Measurements from ENCODE around the gene TRAM2. TPM values are rescaled to one million over a fixed set of nuclear protein-coding genes. Genes with fewer than 3 reads are reported as not detected.

The TRAM2 gene
- total and polyA plus RNA-seq, 5 donors from 2014 or later, result 3.2 to 12.0 (median 4.0) TPM

DNA sequence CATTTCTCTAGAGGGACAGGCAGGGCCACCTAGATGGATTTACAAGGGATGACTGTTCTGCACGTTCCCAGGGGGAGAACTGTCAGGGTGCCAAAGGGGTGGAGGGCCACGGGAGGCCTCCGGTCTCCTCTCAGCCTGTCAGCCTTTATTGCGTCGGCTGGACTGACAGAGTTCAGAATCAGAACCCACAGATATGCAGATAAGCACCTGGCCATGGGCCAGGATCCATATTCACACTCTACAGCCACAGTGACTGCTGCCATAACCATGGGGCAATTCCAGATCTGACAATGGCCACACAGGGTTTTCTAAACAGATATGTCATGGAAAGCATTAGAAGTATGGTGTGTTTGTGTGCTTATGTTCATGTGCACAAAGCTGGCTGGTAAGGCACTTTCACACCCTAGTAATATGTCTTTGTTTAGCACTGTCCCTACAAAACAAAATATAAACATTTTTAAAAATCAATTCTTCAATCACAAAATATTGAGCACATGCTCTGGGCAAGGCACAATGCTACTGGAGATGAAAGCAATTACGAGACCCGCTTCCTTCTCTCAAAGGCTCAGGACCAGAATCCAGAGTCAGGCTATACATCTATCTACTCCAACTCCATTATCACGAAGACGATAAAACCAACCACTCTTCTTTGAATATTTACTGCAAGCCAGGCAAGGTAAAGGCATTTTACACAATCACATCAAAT is 29.1 kb downstream of the TRAM2 start:
- Mint-ChIP-seq H3K4me3 (no peak overlapping the region), H3K36me3 (peaks cover 22% of the 10 kb centered on the region), H3K4me1 (peaks cover 5 to 42% (median 24%) of the 10 kb centered on the region in 4 donors), H3K9me3 (no peaks in the 10 kb centered on the region), H3K27ac (peak overlapping the region in 1 of 3 donors; percentile 21), H3K27me3 (no peaks in the 10 kb centered on the region)
- DNase-seq, result no peak
- Histone ChIP-seq H3K36me3 (ENCODE audit: control insufficient read depth, insufficient read depth, low read length) (peaks cover 2% of the 10 kb centered on the region), H3K27me3 (ENCODE audit: control insufficient read depth, insufficient read depth, low read length) (no peaks in the 10 kb centered on the region), H3K9me3 (ENCODE audit: control insufficient read depth in 2 of 2, low read length in 2 of 2) (no peaks in the 10 kb centered on the region), H3K4me1 (ENCODE audit: control insufficient read depth, insufficient read depth, low read length, poor library complexity, severe bottlenecking) (no peaks in the 10 kb centered on the region), H3K4me3 (ENCODE audit: low read depth, low read length) (no peak overlapping the region), H3K27ac (ENCODE audit: insufficient read depth, low read length, poor library complexity, severe bottlenecking) (no peak overlapping the region)
- no peak for ATAC-seq (ENCODE audit: low read depth in 2 of 2)

DNA sequence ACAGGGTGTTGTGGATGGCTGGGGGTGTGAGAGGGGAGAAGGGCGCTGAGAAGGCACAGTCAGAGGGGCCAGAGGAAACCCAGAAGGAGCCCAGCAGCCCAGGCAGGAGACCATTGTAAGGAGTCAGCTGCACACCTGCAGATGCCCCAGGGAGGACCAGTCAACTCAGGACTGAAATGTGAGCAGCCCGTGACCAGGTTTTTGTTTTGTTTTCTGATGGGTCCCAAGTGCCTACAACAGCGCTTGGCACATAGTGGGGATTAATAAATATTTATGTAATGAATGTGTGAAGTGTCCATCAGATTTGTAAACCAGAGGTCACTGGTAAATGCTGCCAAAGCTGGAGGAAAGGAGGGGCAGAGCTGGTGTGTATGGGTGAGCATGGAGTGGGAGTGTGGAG is 30.2 kb downstream of the TRAM2 start:
- no peaks in the 10 kb centered on the region for H3K9me3 Mint-ChIP-seq
- Histone ChIP-seq H3K4me1 (ENCODE audit: control insufficient read depth, insufficient read depth, low read length, poor library complexity, severe bottlenecking) (no peaks in the 10 kb centered on the region), H3K36me3 (ENCODE audit: control insufficient read depth, insufficient read depth, low read length) (peaks cover 2% of the 10 kb centered on the region), H3K27ac (ENCODE audit: insufficient read depth, low read length, poor library complexity, severe bottlenecking) (no peak overlapping the region), H3K9me3 (ENCODE audit: control insufficient read depth in 2 of 2, low read length in 2 of 2) (no peaks in the 10 kb centered on the region), H3K4me3 (ENCODE audit: low read depth, low read length) (no peak overlapping the region), H3K27me3 (ENCODE audit: control insufficient read depth, insufficient read depth, low read length) (no peaks in the 10 kb centered on the region)
- peaks cover 18% of the 10 kb centered on the region for H3K36me3 Mint-ChIP-seq
- H3K27ac Mint-ChIP-seq, result peak overlapping the region in 2 of 3 donors; percentile 34 to 85
- ATAC-seq (ENCODE audit: low read depth in 2 of 2) (no peak), DNase-seq (no peak)
- H3K4me3 Mint-ChIP-seq, result no peak overlapping the region
- peaks cover 0 to 34% (median 21%) of the 10 kb centered on the region in 4 donors for H3K4me1 Mint-ChIP-seq
- H3K27me3 Mint-ChIP-seq, result no peaks in the 10 kb centered on the region

DNA sequence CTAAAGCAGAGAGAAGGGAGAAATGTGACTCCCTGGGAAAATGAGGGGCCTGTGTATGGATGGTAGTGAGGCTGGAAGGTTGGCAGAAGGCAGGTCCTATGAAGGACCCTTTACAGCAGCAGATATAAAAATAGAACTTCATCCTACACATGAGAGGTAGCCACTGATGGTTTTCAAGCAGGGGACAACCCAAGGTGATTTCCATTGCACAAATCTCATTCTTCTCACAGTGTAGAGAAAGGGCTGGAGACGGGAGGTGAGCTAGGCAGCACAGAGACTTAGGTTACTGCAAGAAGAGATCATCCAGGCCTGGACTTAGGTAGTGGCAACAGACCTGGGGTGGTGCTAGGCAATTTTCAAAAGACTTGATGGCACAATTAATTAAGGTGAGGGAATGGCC is 30.7 kb downstream of the TRAM2 start:
- ATAC-seq (ENCODE audit: low read depth in 2 of 2) (no peak), DNase-seq (no peak)
- Histone ChIP-seq H3K4me1 (ENCODE audit: control insufficient read depth, insufficient read depth, low read length, poor library complexity, severe bottlenecking) (no peaks in the 10 kb centered on the region), H3K27me3 (ENCODE audit: control insufficient read depth, insufficient read depth, low read length) (no peaks in the 10 kb centered on the region), H3K9me3 (ENCODE audit: control insufficient read depth in 2 of 2, low read length in 2 of 2) (no peaks in the 10 kb centered on the region), H3K36me3 (ENCODE audit: control insufficient read depth, insufficient read depth, low read length) (peaks cover 2% of the 10 kb centered on the region), H3K27ac (ENCODE audit: insufficient read depth, low read length, poor library complexity, severe bottlenecking) (no peak overlapping the region), H3K4me3 (ENCODE audit: low read depth, low read length) (no peak overlapping the region)
- Mint-ChIP-seq H3K4me3 (no peak overlapping the region), H3K4me1 (peaks cover 0 to 33% (median 21%) of the 10 kb centered on the region in 4 donors), H3K36me3 (peaks cover 18% of the 10 kb centered on the region), H3K27ac (peak overlapping the region in 1 of 3 donors; percentile 85), H3K27me3 (no peaks in the 10 kb centered on the region), H3K9me3 (no peaks in the 10 kb centered on the region)

DNA sequence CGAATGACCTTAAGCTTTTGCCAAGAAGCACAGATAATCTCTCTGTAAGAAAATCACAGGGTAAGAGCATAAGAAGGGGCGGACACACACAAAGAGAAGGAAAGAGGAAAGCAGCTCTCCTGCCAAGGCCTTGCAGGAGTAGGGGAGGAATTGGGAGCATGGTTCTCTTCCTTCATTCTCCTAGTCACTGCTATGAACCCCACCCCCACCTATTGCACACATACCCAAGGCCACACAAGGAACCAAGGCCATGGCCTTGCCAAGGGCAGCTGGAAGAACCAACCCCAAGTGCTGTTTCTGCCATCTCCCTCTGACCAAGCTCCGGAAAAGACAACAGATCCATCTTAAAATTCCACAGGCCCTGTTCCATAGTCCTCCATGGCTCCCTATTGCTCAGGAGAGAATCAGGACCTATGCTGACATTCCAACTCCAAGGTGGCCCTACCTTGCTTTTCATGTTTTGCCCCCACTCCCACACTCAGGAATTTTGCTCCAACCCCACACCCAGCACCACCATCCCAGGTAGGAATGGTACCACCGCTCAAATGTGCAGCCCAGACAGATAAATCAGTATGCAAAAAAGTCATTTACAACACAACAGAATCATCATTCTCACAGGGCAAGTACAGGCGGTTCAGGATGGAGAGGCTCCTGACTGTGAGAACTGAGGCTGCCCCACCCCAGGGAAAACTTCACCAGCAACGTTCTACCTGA is 31.3 kb downstream of the TRAM2 start:
- Mint-ChIP-seq H3K4me3 (no peak overlapping the region), H3K4me1 (peaks cover 0 to 33% (median 25%) of the 10 kb centered on the region in 4 donors), H3K27me3 (no peaks in the 10 kb centered on the region), H3K9me3 (no peaks in the 10 kb centered on the region), H3K27ac (peak overlapping the region in 2 of 3 donors; percentile 31 to 42), H3K36me3 (peaks cover 18% of the 10 kb centered on the region)
- H3K4me1 ChIP-seq (ENCODE audit: control insufficient read depth, insufficient read depth, low read length, poor library complexity, severe bottlenecking), result no peaks in the 10 kb centered on the region
- no peak overlapping the region for H3K27ac ChIP-seq (ENCODE audit: insufficient read depth, low read length, poor library complexity, severe bottlenecking)
- no peaks in the 10 kb centered on the region for H3K27me3 ChIP-seq (ENCODE audit: control insufficient read depth, insufficient read depth, low read length)
- H3K4me3 ChIP-seq (ENCODE audit: low read depth, low read length), result no peak overlapping the region
- peaks cover 2% of the 10 kb centered on the region for H3K36me3 ChIP-seq (ENCODE audit: control insufficient read depth, insufficient read depth, low read length)
- ATAC-seq (ENCODE audit: low read depth in 2 of 2), result no peak
- H3K9me3 ChIP-seq (ENCODE audit: control insufficient read depth in 2 of 2, low read length in 2 of 2), result no peaks in the 10 kb centered on the region
- DNase-seq, result no peak

DNA sequence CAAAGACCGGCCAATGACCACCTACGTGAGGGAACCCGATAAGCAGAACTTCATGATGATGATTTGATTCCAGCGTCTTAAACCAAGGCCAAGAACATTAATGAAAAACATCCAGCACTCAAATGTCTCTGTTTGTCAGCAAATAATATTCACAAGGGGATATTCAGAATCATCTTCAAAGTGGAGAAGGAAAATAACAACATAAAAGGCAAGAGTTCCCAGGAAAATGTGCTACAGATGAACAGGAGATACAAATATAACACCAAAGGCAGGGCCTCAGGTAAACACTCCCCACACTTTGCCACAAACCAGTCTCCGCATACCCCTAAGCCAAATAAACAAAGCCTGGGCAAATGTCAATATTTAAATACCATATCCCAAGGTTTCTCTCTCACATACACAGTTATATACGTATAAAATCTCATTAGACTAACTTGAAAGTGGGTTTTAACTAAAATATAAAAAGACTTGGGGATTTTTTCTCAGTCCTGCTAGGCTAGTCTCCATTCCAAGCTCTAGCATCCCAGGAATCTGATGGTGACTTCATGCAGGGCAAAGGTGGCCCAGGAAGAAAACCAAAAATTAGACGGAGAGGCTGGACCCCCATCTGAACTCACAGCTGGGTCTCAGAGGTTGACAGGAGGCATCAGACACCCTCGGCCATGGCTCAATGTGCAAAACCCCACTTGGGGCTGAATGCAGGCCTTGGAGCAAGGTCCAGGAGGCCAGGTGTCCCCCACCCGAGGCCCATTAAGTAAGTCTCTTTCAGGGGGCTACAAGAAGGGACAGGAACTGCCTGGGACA is 32.1 kb downstream of the TRAM2 start:
- H3K27me3 ChIP-seq (ENCODE audit: control insufficient read depth, insufficient read depth, low read length), result no peaks in the 10 kb centered on the region
- no peaks in the 10 kb centered on the region for H3K4me1 ChIP-seq (ENCODE audit: control insufficient read depth, insufficient read depth, low read length, poor library complexity, severe bottlenecking)
- Mint-ChIP-seq H3K9me3 (no peaks in the 10 kb centered on the region), H3K27ac (peak overlapping the region in 1 of 3 donors; percentile 42), H3K4me3 (no peak overlapping the region), H3K4me1 (peaks cover 0 to 33% (median 25%) of the 10 kb centered on the region in 4 donors), H3K36me3 (peaks cover 18% of the 10 kb centered on the region), H3K27me3 (no peaks in the 10 kb centered on the region)
- DNase-seq (no peak), ATAC-seq (ENCODE audit: low read depth in 2 of 2) (no peak)
- no peak overlapping the region for H3K4me3 ChIP-seq (ENCODE audit: low read depth, low read length)
- no peak overlapping the region for H3K27ac ChIP-seq (ENCODE audit: insufficient read depth, low read length, poor library complexity, severe bottlenecking)
- peaks cover 2% of the 10 kb centered on the region for H3K36me3 ChIP-seq (ENCODE audit: control insufficient read depth, insufficient read depth, low read length)
- H3K9me3 ChIP-seq (ENCODE audit: control insufficient read depth in 2 of 2, low read length in 2 of 2), result no peaks in the 10 kb centered on the region

DNA sequence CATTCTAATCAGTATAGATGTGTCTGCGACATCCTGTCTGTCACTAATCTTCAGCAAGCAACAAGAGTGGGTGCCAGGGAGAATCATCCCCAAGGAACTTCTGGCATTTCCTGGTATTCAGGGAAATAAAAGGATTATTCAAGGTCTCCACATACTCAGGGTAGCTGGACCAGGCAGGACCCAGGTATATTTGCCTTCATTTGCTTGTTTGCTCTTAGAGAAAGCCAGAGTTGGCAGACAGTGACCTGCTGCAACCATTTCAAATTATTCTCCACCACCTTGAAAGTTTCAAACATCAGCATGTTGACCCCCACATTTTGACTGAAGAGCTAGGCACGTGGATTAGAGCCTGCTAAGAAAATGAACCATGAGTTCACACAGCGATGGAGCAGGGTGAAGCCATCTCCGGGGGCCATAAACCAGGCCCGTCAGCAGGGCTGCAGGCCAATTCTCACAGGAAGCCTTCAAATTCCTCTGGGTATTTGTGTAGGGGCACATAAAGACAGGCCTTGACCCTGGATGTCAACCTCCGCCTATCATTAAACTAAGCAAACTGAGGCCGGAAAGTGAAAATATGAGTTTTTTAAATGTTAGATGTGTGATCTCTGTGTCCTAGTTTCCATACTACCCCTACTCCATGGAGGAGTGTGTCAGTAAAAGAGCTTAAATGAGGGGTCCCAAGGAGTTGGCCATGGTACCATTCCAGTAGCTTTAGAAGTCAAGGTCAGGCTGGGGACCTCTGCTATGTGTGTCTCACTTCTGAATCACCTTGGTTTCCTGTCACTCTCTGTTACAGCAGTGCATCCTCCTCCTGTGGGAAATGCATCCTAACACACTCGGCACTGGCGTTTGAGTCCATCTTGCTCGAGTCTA is 32.9 kb downstream of the TRAM2 start:
- no peaks in the 10 kb centered on the region for H3K27me3 Mint-ChIP-seq
- no peak overlapping the region for H3K4me3 Mint-ChIP-seq
- no peaks in the 10 kb centered on the region for H3K9me3 Mint-ChIP-seq
- Histone ChIP-seq H3K9me3 (ENCODE audit: control insufficient read depth in 2 of 2, low read length in 2 of 2) (no peaks in the 10 kb centered on the region), H3K27ac (ENCODE audit: insufficient read depth, low read length, poor library complexity, severe bottlenecking) (no peak overlapping the region), H3K4me1 (ENCODE audit: control insufficient read depth, insufficient read depth, low read length, poor library complexity, severe bottlenecking) (no peaks in the 10 kb centered on the region), H3K36me3 (ENCODE audit: control insufficient read depth, insufficient read depth, low read length) (peaks cover 2% of the 10 kb centered on the region), H3K27me3 (ENCODE audit: control insufficient read depth, insufficient read depth, low read length) (no peaks in the 10 kb centered on the region), H3K4me3 (ENCODE audit: low read depth, low read length) (no peak overlapping the region)
- ATAC-seq (ENCODE audit: low read depth in 2 of 2) (no peak), DNase-seq (no peak)
- H3K36me3 Mint-ChIP-seq, result peaks cover 12% of the 10 kb centered on the region
- H3K4me1 Mint-ChIP-seq, result peaks cover 0 to 35% (median 25%) of the 10 kb centered on the region in 4 donors
- H3K27ac Mint-ChIP-seq, result no peak overlapping the region

DNA sequence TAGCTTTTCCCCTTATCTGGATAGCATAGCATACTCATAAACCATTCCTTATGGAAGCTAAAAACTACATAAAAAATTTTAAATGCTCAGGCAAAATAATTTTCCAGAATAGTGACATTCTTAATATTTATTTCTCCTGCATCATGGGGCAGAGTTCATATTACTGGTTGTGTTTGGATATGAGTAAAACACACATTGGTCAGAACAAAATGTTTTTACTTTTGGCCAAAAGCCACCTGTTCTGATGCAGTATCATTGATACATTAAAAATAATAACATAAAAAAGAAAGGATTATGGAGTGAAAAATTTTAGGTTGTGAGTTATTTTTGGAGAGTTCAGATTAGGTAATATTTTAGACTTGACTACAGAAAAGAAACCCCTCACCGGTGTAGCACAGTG is 33.6 kb downstream of the TRAM2 start:
- Mint-ChIP-seq H3K4me1 (peaks cover 0 to 34% (median 30%) of the 10 kb centered on the region in 4 donors), H3K36me3 (peaks cover 12% of the 10 kb centered on the region), H3K27me3 (no peaks in the 10 kb centered on the region), H3K4me3 (no peak overlapping the region), H3K9me3 (no peaks in the 10 kb centered on the region), H3K27ac (peak overlapping the region in 1 of 3 donors; percentile 8)
- H3K27me3 ChIP-seq (ENCODE audit: control insufficient read depth, insufficient read depth, low read length), result no peaks in the 10 kb centered on the region
- ATAC-seq (ENCODE audit: low read depth in 2 of 2) (no peak), DNase-seq (no peak)
- H3K36me3 ChIP-seq (ENCODE audit: control insufficient read depth, insufficient read depth, low read length), result peaks cover 2% of the 10 kb centered on the region
- no peaks in the 10 kb centered on the region for H3K4me1 ChIP-seq (ENCODE audit: control insufficient read depth, insufficient read depth, low read length, poor library complexity, severe bottlenecking)
- H3K9me3 ChIP-seq (ENCODE audit: control insufficient read depth in 2 of 2, low read length in 2 of 2), result no peaks in the 10 kb centered on the region
- H3K4me3 ChIP-seq (ENCODE audit: low read depth, low read length), result no peak overlapping the region
- H3K27ac ChIP-seq (ENCODE audit: insufficient read depth, low read length, poor library complexity, severe bottlenecking), result no peak overlapping the region

Measured in CD4-positive, CD25-positive, alpha-beta regulatory T cell (primary cell).